ENCODE data around the gene FAM216A.
"Not testable (repeated sequence)": the region's sequence is repeated elsewhere in the genome, so short reads cannot be mapped to it uniquely, and the experiment has no call there.

Gene FAM216A

GRCh38 chr12:110468214-110469048 lies at the start of gene FAM216A, which contains the start of gene GPN3:
Gene FAM216A (plus strand): TSS chr12:110468845. CDS start chr12:110468876, 31 bp downstream.
Gene GPN3 (minus strand): TSS chr12:110468257. CDS start chr12:110468203, 54 bp downstream.
- DNase-seq: peak; percentile 98

- DNase-seq: not testable (repeated sequence)
Observed at GRCh38 chr12:110420644-110421043, 48.0 kb upstream of the FAM216A start.

- DNase-seq: no peak
Observed at GRCh38 chr12:110421159-110421661, 47.4 kb upstream of the FAM216A start.

- DNase-seq: no peak
Observed at GRCh38 chr12:110421701-110422100, 46.9 kb upstream of the FAM216A start.

GRCh38 chr12:110424237-110424636 lies 44.4 kb upstream of the FAM216A start:
- DNase-seq: no peak

GRCh38 chr12:110426406-110426805 lies 42.2 kb upstream of the FAM216A start:
- no peak for DNase-seq

- DNase-seq: not testable (repeated sequence)
Observed at GRCh38 chr12:110429676-110430075, 39.0 kb upstream of the FAM216A start.

- DNase-seq: no peak
Observed at GRCh38 chr12:110431957-110432587, 36.6 kb upstream of the FAM216A start.

- DNase-seq: no peak
Observed at GRCh38 chr12:110436231-110436630, 32.4 kb upstream of the FAM216A start.

GRCh38 chr12:110444455-110444854 lies 24.2 kb upstream of the FAM216A start:
- DNase-seq: no peak

GRCh38 chr12:110449799-110450497 lies 18.7 kb upstream of the FAM216A start, which contains the start of gene ARPC3:
Gene ARPC3 (minus strand): TSS chr12:110450337. CDS start chr12:110450260, 77 bp downstream.
- DNase-seq: peak; percentile 89

- no peak for DNase-seq
Observed at GRCh38 chr12:110451263-110451662, 17.4 kb upstream of the FAM216A start.

GRCh38 chr12:110453569-110454296 lies 14.9 kb upstream of the FAM216A start:
- no peak for DNase-seq

- DNase-seq: no peak
Observed at GRCh38 chr12:110458756-110459155, 9.9 kb upstream of the FAM216A start.

- not testable (repeated sequence) for DNase-seq
Observed at GRCh38 chr12:110461189-110461588, 7.5 kb upstream of the FAM216A start.

GRCh38 chr12:110465024-110465423 lies 3.6 kb upstream of the FAM216A start:
- no peak for DNase-seq

GRCh38 chr12:110465765-110466164 lies 2.9 kb upstream of the FAM216A start:
- DNase-seq: not testable (repeated sequence)

- DNase-seq: no peak
Observed at GRCh38 chr12:110466791-110467190, 1.9 kb upstream of the FAM216A start.

- DNase-seq: no peak
Observed at GRCh38 chr12:110467847-110468213, 815 bp upstream of the FAM216A start.

GRCh38 chr12:110475426-110475825 lies 6.8 kb downstream of the FAM216A start:
- DNase-seq: no peak

GRCh38 chr12:110498984-110499706 lies 30.5 kb downstream of the FAM216A start:
- DNase-seq: no peak

GRCh38 chr12:110501399-110501751 lies 32.7 kb downstream of the FAM216A start:
- peak; percentile 15 for DNase-seq
